GM13977 (cell line): ENCODE results near the gene ZNF256.

Experiments used
- DNase-seq: peaks from one replicate; pipeline ENCODE4 v3.0.0; 2012; ENCODE audit warnings: low spot score
- CTCF ChIP-seq: IDR thresholded peaks from 2 replicates; pipeline ENCODE4 v1.5.1; 2012; ENCODE audit warnings: mild to moderate bottlenecking, control low read depth; ENCODE audit not compliant: insufficient read depth; ENCODE audit errors: extremely low read depth, missing control alignments
- in situ Hi-C: fragments of 300-500 bp; cut with MboI; formaldehyde crosslinking; loops from one replicate; pipeline ENCODE4 v1.12.0; 2022; ENCODE audit warnings: low sequenced_read_pairs, low pct_unique_long_range_greater_than_20kb, mixed read lengths, inconsistent platforms; ENCODE audit not compliant: unreplicated experiment

ZNF256 gene

GRCh38 chr19:57954996-57955395 lies 7.5 kb upstream of the ZNF256 start:
- in situ Hi-C loops = no loop called here
- no peak for DNase-seq
- TF ChIP-seq CTCF = no peak

GRCh38 chr19:57949702-57950101 lies 2.2 kb upstream of the ZNF256 start:
- in situ Hi-C loops = no loop called here
- TF ChIP-seq CTCF = no peak
- no peak for DNase-seq

GRCh38 chr19:57949296-57949695 lies 1.8 kb upstream of the ZNF256 start:
- in situ Hi-C loops = no loop called here
- no peak for DNase-seq
- TF ChIP-seq CTCF = no peak

GRCh38 chr19:57947088-57947418 lies 453 bp downstream of the ZNF256 start:
- DNase-seq = no peak
- in situ Hi-C loops = no loop called here
- no peak for TF ChIP-seq CTCF

- no peak for TF ChIP-seq CTCF
- DNase-seq = no peak
- in situ Hi-C loops = no loop called here
These were observed 1.2 kb downstream of the ZNF256 start for GRCh38 chr19:57946316-57946715.

GRCh38 chr19:57941593-57941992 lies 5.9 kb downstream of the ZNF256 start:
- no peak for DNase-seq
- in situ Hi-C loops = no loop called here
- TF ChIP-seq CTCF = no peak

- no peak for TF ChIP-seq CTCF
- no peak for DNase-seq
- in situ Hi-C loops = no loop called here
These were observed 11.8 kb downstream of the ZNF256 start for GRCh38 chr19:57935731-57936130.
